DOHH2 (cell line): ENCODE measurements around the gene CDIPT.

ENCODE experiments used
- H3F3A ChIP-seq: fragments of 200-600 bp; sonication (generic), shearing (Covaris generic); 2 replicates; pipeline ENCODE4 v1.6.0; 2016; ENCODE audit warnings: antibody characterized with exemption, mild to moderate bottlenecking; ENCODE audit not compliant: control insufficient read depth, insufficient read depth
- H3K27ac ChIP-seq: fragments of 200-600 bp; sonication (generic); 2 replicates; pipeline ENCODE4 v1.5.1; 2014; ENCODE audit warnings: low read depth, mild to moderate bottlenecking, low read length, moderate library complexity
- H3K27me3 ChIP-seq: fragments of 200-600 bp; sonication (generic); 2 replicates; pipeline ENCODE4 v1.6.1; 2014; ENCODE audit warnings: mild to moderate bottlenecking, low read length, mixed read lengths; ENCODE audit not compliant: control insufficient read depth
- H3K36me3 ChIP-seq: fragments of 200-600 bp; sonication (generic); 2 replicates; pipeline ENCODE4 v1.6.1; 2014; ENCODE audit warnings: mild to moderate bottlenecking, low read length, moderate library complexity, mixed read lengths; ENCODE audit not compliant: control insufficient read depth
- H3K4me1 ChIP-seq: fragments of 200-600 bp; sonication (generic); 2 replicates; pipeline ENCODE4 v1.6.1; 2014; ENCODE audit warnings: mild to moderate bottlenecking, low read length, mixed read lengths; ENCODE audit not compliant: control insufficient read depth
- H3K4me2 ChIP-seq: fragments of 200-600 bp; sonication (generic); 2 replicates; pipeline ENCODE4 v1.6.0; 2014; ENCODE audit warnings: mild to moderate bottlenecking, low read length, moderate library complexity
- H3K4me3 ChIP-seq: fragments of 200-600 bp; sonication (generic); 2 replicates; pipeline ENCODE4 v1.5.1; 2014; ENCODE audit warnings: mild to moderate bottlenecking, low read length, mixed read lengths
- H3K79me2 ChIP-seq: fragments of 200-600 bp; sonication (generic); 2 replicates; pipeline ENCODE4 v1.6.1; 2014; ENCODE audit warnings: mild to moderate bottlenecking, low read length, mixed read lengths; ENCODE audit not compliant: control insufficient read depth
- H3K9me2 ChIP-seq: fragments of 200-600 bp; sonication (generic); replicated peaks from 2 replicates; pipeline ENCODE4 v1.6.1; 2014; ENCODE audit warnings: mild to moderate bottlenecking, low read length, mixed read lengths; ENCODE audit not compliant: control insufficient read depth
- H3K9me3 ChIP-seq: fragments of 200-600 bp; sonication (generic); 2 replicates; pipeline ENCODE4 v1.6.1; 2014; ENCODE audit warnings: antibody characterized with exemption, low read length, mixed read lengths; ENCODE audit not compliant: control insufficient read depth, insufficient read depth
- H4K20me1 ChIP-seq: fragments of 200-600 bp; sonication (generic); 2 replicates; pipeline ENCODE4 v1.6.0; 2014; ENCODE audit warnings: low read depth, mild to moderate bottlenecking, antibody characterized with exemption, low read length, moderate library complexity; ENCODE audit not compliant: control insufficient read depth, insufficient read depth
- CTCF ChIP-seq: fragments of 200-600 bp; sonication (generic); IDR thresholded peaks from one replicate; pipeline ENCODE4 v1.5.1; 2014; ENCODE audit warnings: antibody characterized with exemption, mild to moderate bottlenecking, low read depth, low read length; ENCODE audit not compliant: poor library complexity, severe bottlenecking
- EZH2phosphoT487 ChIP-seq: fragments of 200-600 bp; sonication (generic); IDR thresholded peaks from 2 replicates; pipeline ENCODE4 v1.6.1; 2017; ENCODE audit warnings: borderline replicate concordance, mild to moderate bottlenecking, antibody characterized with exemption, low read length, moderate library complexity, mixed read lengths

CDIPT gene

GRCh38 chr16:29896841-29897240 is 33.8 kb upstream of the CDIPT start:
- H3F3A ChIP-seq: no peaks in the 10 kb centered on the region

DNA sequence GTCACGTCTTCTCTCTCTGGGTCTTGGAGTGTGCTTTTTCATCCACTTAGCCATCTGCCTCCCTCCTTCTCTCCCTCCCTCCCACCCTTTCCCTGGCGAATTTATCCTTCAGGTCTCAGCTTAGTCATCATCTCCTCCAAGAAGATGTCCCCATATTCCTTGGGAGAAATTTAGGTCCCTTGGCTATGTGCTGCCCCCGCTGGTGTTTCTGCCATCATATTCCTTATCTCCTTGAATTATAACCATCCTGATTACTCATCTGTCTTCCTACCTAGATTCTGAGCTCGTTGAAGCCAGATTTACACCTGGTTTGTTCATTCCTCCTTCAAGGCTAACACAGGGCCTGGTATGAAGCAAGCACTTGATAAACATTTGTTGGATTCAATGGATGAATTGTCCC is 31.3 kb upstream of the CDIPT start:
- Histone ChIP-seq H3K27me3 (peaks cover 21% of the 10 kb centered on the region), H3F3A (no peaks in the 10 kb centered on the region), H4K20me1 (no peaks in the 10 kb centered on the region), H3K27ac (no peak overlapping the region), H3K4me3 (no peak overlapping the region), H3K36me3 (no peaks in the 10 kb centered on the region), H3K4me2 (no peak overlapping the region), H3K9me2 (no peaks in the 10 kb centered on the region), H3K79me2 (no peaks in the 10 kb centered on the region), H3K9me3 (no peaks in the 10 kb centered on the region), H3K4me1 (no peaks in the 10 kb centered on the region; the same call in 1 of the 2 replicates)
- TF ChIP-seq CTCF: no peak
- no peak for TF ChIP-seq EZH2phosphoT487

More at GRCh38 chr16:29896841-29897240, 33.8 kb upstream of the CDIPT start:
- no peak for TF ChIP-seq EZH2phosphoT487
- TF ChIP-seq CTCF: no peak
- no peaks in the 10 kb centered on the region for H3K9me2 ChIP-seq
- H3K27me3 ChIP-seq: peaks cover 26% of the 10 kb centered on the region
- H3K4me1 ChIP-seq: peaks cover 10% of the 10 kb centered on the region
- H3K36me3 ChIP-seq: no peaks in the 10 kb centered on the region
- no peak overlapping the region for H3K4me2 ChIP-seq
- no peaks in the 10 kb centered on the region for H4K20me1 ChIP-seq
- no peak overlapping the region for H3K4me3 ChIP-seq
- H3K27ac ChIP-seq: no peak overlapping the region
- no peaks in the 10 kb centered on the region for H3K9me3 ChIP-seq
- no peaks in the 10 kb centered on the region for H3K79me2 ChIP-seq

- Histone ChIP-seq H3K4me2 (no peak overlapping the region), H3K9me2 (no peaks in the 10 kb centered on the region), H3K79me2 (no peaks in the 10 kb centered on the region), H4K20me1 (no peaks in the 10 kb centered on the region), H3K4me1 (no peaks in the 10 kb centered on the region), H3K27me3 (peaks cover 14% of the 10 kb centered on the region), H3K4me3 (no peak overlapping the region), H3K9me3 (no peaks in the 10 kb centered on the region), H3K27ac (no peak overlapping the region), H3K36me3 (no peaks in the 10 kb centered on the region), H3F3A (no peaks in the 10 kb centered on the region)
- TF ChIP-seq EZH2phosphoT487 (no peak), CTCF (no peak)
These were observed 30.5 kb upstream of the CDIPT start for GRCh38 chr16:29893553-29893952.

GRCh38 chr16:29892458-29892813 is 29.4 kb upstream of the CDIPT start:
- H3K9me2 ChIP-seq: no peaks in the 10 kb centered on the region
- no peaks in the 10 kb centered on the region for H3F3A ChIP-seq
- peaks cover 3% of the 10 kb centered on the region; the same call in 1 of the 2 replicates for H3K27me3 ChIP-seq
- H3K9me3 ChIP-seq: no peaks in the 10 kb centered on the region
- TF ChIP-seq CTCF (no peak), EZH2phosphoT487 (no peak)
- H3K4me1 ChIP-seq: no peaks in the 10 kb centered on the region
- H3K79me2 ChIP-seq: no peaks in the 10 kb centered on the region
- no peaks in the 10 kb centered on the region for H4K20me1 ChIP-seq
- H3K27ac ChIP-seq: no peak overlapping the region
- H3K4me2 ChIP-seq: no peak overlapping the region
- no peaks in the 10 kb centered on the region for H3K36me3 ChIP-seq
- H3K4me3 ChIP-seq: no peak overlapping the region
